PC-3 (cell line): ENCODE data around the gene ADAMTS15. TPM values are rescaled to one million over a fixed set of nuclear protein-coding genes. Genes with fewer than 3 reads are reported as not detected.

Source experiments
- ATAC-seq: fragments of 200-7000 bp; cut with Tn5 transposase; 2 replicates; pipeline ENCODE4 v1.9.1; 2020; ENCODE audit warnings: mild to moderate bottlenecking, moderate library complexity
- BruUV-seq: library from RNA; stranded (reverse); fragments of 400-500 nt; replicated peaks from 2 replicates; lab custom pipeline; 2021; lab: Mats Ljungman, UMichigan
- CTCF ChIA-PET: fragments of 300-600 bp; sonication (Branson Sonifier 250); formaldehyde crosslinking; loops from one replicate; lab custom pipeline; 2022; ENCODE audit warnings: antibody characterized with exemption; lab: Charles Lee
- POLR2A ChIA-PET: fragments of 300-600 bp; sonication (Branson Sonifier 250); formaldehyde crosslinking; loops from one replicate; lab custom pipeline; 2022; ENCODE audit warnings: antibody characterized with exemption; ENCODE audit not compliant: unreplicated experiment; lab: Charles Lee
- DNase-seq: peaks from one replicate; pipeline ENCODE4 v3.0.0-alpha.2; 2015
- H2AFZ ChIP-seq: fragments of 300-600 bp; sonication (generic); 2 replicates; pipeline ENCODE4 v1.6.0; 2016; ENCODE audit warnings: antibody characterized with exemption, low read length
- H3F3A ChIP-seq: fragments of 300-600 bp; sonication (generic); one replicate; pipeline ENCODE4 v1.6.0; 2017; ENCODE audit warnings: antibody characterized with exemption, low read length, control low read depth, mild to moderate bottlenecking; ENCODE audit not compliant: unreplicated experiment
- H3K27ac ChIP-seq: fragments of 300-600 bp; sonication (generic); 2 replicates; pipeline ENCODE4 v1.5.1; 2016; ENCODE audit warnings: mild to moderate bottlenecking, low read length
- H3K27me3 ChIP-seq: fragments of 300-600 bp; sonication (generic); 2 replicates; pipeline ENCODE4 v1.6.1; 2016; ENCODE audit warnings: low read length, mixed read lengths
- H3K36me3 ChIP-seq: fragments of 300-600 bp; sonication (generic); 2 replicates; pipeline ENCODE4 v1.6.1; 2016; ENCODE audit warnings: low read depth, mixed run types, low read length, mixed read lengths
- H3K4me1 ChIP-seq: fragments of 300-600 bp; sonication (generic); 2 replicates; pipeline ENCODE4 v1.5.1; 2016; ENCODE audit warnings: low read length; ENCODE audit not compliant: insufficient read depth
- H3K4me2 ChIP-seq: fragments of 300-600 bp; sonication (generic); 2 replicates; pipeline ENCODE4 v1.6.0; 2016; ENCODE audit warnings: low read length
- H3K4me3 ChIP-seq: fragments of 300-600 bp; sonication (generic); 2 replicates; pipeline ENCODE4 v1.5.1; 2016; ENCODE audit warnings: mild to moderate bottlenecking, low read length, mixed read lengths
- H3K79me2 ChIP-seq: fragments of 300-600 bp; sonication (generic); 2 replicates; pipeline ENCODE4 v1.6.1; 2017; ENCODE audit warnings: low read length, mixed read lengths
- H3K9ac ChIP-seq: fragments of 300-600 bp; sonication (generic); 2 replicates; pipeline ENCODE4 v1.6.0; 2016; ENCODE audit warnings: mild to moderate bottlenecking, low read length
- H3K9me2 ChIP-seq: fragments of 300-600 bp; sonication (generic); replicated peaks from 2 replicates; pipeline ENCODE4 v1.6.1; 2016; ENCODE audit warnings: mixed run types, low read length, mixed read lengths
- H3K9me3 ChIP-seq: fragments of 300-600 bp; sonication (generic); 2 replicates; pipeline ENCODE4 v1.6.1; 2016; ENCODE audit warnings: low read length, mixed read lengths
- H4K20me1 ChIP-seq: fragments of 300-600 bp; sonication (generic); 2 replicates; pipeline ENCODE4 v1.6.1; 2016; ENCODE audit warnings: low read length, mixed read lengths
- EZH2 ChIP-seq: fragments of 300-600 bp; sonication (generic); IDR thresholded peaks from one replicate; pipeline ENCODE4 v1.6.1; 2017; ENCODE audit warnings: antibody characterized with exemption, mild to moderate bottlenecking, low read length; ENCODE audit not compliant: unreplicated experiment
- EZH2phosphoT487 ChIP-seq: fragments of 300-600 bp; sonication (generic); IDR thresholded peaks from 2 replicates; pipeline ENCODE4 v1.6.1; 2018; ENCODE audit warnings: mild to moderate bottlenecking, antibody characterized with exemption, low read length, borderline replicate concordance
- intact Hi-C: fragments of 100-400 bp; cut with micrococcal nuclease; formaldehyde crosslinking; loops from 2 replicates; pipeline ENCODE4 v1.9.0; 2023
- total RNA-seq: library from RNA; depleted of rRNA; stranded (reverse); fragments of >200 nt; gene quantifications from 2 replicates; pipeline ENCODE4 v1.2.3, GENCODE V29; 2014
- TF ChIP-seq, protein P1 (sequence below): fragments of 300-600 bp; sonication (generic); conservative IDR thresholded peaks from 2 replicates; pipeline ENCODE4 v1.5.1; 2017; ENCODE audit warnings: antibody characterized with exemption, low read depth, mild to moderate bottlenecking, low read length

The ADAMTS15 gene
- total RNA-seq, 1 experiment from 2014 or later, result 16.8 TPM

DNA sequence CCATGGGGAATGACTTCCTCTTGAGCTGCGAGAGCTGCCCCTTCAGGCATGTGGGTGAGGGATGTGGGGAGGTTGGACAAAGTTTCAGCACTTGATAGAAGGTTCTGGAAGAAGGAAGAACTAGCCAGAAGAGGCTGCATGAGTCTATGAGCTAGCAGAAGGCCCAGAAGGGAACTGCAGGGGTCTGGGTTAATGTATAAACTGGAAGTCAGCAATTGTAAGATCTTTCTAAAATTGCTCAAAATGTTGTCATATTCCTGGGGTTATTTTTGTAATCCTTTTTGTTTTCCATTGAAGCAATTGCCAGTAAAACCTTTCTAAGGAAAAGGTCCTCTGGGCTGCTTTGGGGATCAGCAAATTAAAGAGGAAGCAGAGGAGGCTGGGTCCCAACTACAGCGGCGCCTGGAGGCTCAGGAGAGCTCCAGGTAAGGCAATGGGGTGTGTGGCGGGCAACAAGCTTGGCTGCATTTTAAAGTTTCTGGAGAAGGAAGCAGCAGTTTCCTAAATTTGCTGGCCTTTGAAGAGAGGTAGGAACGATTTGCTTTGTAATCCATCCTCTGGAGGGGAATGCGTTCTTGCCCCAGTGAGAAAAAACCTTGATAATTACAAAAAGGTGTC lies 29.2 kb downstream of the ADAMTS15 start:
- H3K4me3 ChIP-seq, result no peak overlapping the region
- no peaks in the 10 kb centered on the region for H3K27me3 ChIP-seq
- no peaks in the 10 kb centered on the region for H3K79me2 ChIP-seq
- H2AFZ ChIP-seq, result no peak overlapping the region
- H3K9me2 ChIP-seq, result no peaks in the 10 kb centered on the region
- TF ChIP-seq EZH2 (no peak), EZH2phosphoT487 (no peak)
- TF ChIP-seq, protein P1, sequence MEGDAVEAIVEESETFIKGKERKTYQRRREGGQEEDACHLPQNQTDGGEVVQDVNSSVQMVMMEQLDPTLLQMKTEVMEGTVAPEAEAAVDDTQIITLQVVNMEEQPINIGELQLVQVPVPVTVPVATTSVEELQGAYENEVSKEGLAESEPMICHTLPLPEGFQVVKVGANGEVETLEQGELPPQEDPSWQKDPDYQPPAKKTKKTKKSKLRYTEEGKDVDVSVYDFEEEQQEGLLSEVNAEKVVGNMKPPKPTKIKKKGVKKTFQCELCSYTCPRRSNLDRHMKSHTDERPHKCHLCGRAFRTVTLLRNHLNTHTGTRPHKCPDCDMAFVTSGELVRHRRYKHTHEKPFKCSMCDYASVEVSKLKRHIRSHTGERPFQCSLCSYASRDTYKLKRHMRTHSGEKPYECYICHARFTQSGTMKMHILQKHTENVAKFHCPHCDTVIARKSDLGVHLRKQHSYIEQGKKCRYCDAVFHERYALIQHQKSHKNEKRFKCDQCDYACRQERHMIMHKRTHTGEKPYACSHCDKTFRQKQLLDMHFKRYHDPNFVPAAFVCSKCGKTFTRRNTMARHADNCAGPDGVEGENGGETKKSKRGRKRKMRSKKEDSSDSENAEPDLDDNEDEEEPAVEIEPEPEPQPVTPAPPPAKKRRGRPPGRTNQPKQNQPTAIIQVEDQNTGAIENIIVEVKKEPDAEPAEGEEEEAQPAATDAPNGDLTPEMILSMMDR, result no peak
- ATAC-seq (peak; percentile 44; the same call in 1 of the 2 replicates), DNase-seq (no peak)
- peak overlapping the region; percentile 30 for H3K4me2 ChIP-seq
- peak overlapping the region; percentile 64 for H3K27ac ChIP-seq
- H4K20me1 ChIP-seq, result no peaks in the 10 kb centered on the region
- BruUV-seq, result no TSS peak
- H3K4me1 ChIP-seq, result peaks cover 18% of the 10 kb centered on the region
- intact Hi-C loops, result no loop called here
- H3F3A ChIP-seq, result no peaks in the 10 kb centered on the region
- ChIA-PET POLR2A (interaction anchor here (0.6 kb wide), 1 partner anchor 45 kb away, joined by 3 read pairs; no protein-coding TSS in a partner anchor), CTCF (no interaction called here)
- H3K9me3 ChIP-seq, result no peaks in the 10 kb centered on the region
- H3K36me3 ChIP-seq, result peaks cover 5% of the 10 kb centered on the region; the same call in 1 of the 2 replicates
- H3K9ac ChIP-seq, result peak overlapping the region; percentile 14

DNA sequence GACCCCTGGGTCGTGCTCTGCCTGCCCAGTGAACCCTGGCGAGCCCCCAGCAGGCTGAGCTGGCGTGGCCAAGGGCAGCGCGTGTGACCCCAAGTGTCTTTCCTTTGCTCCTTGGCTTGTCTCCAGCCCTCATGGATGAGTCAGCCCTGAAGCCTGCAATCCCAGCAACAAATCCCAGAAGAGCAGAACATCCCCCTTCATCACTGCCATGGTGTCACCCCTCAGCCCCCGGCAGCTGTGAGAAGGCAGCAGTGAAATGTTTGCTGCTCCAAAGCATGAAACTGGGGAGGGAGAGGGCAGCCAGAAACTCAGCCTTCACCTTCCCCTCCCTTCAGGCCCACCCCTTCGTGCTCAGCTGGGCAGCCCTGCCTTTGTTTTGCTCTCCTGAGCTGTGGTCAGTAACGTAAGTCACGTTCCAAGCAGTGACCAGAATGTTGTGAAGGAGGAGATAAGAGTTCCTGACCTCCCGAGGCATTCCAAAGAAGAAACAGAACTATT lies 29.8 kb downstream of the ADAMTS15 start:
- no peak for TF ChIP-seq EZH2phosphoT487
- TF ChIP-seq EZH2, result no peak
- TF ChIP-seq, protein P1, result no peak
- no peaks in the 10 kb centered on the region; the same call in 1 of the 2 replicates for H3K36me3 ChIP-seq
- peak; percentile 79 for DNase-seq
- H3K9me3 ChIP-seq, result no peaks in the 10 kb centered on the region
- peak; percentile 78 for ATAC-seq
- no peak overlapping the region for H3K4me3 ChIP-seq
- H3K79me2 ChIP-seq, result no peaks in the 10 kb centered on the region
- ChIA-PET CTCF (no interaction called here), POLR2A (no interaction called here)
- H3K4me2 ChIP-seq, result peak overlapping the region; percentile 30
- peak overlapping the region; percentile 44 for H3K9ac ChIP-seq
- BruUV-seq, result no TSS peak
- peaks cover 18% of the 10 kb centered on the region for H3K4me1 ChIP-seq
- no peaks in the 10 kb centered on the region for H3K27me3 ChIP-seq
- no peak overlapping the region for H2AFZ ChIP-seq
- intact Hi-C loops, result no loop called here
- no peaks in the 10 kb centered on the region for H3K9me2 ChIP-seq
- peak overlapping the region; percentile 64 for H3K27ac ChIP-seq
- no peaks in the 10 kb centered on the region for H4K20me1 ChIP-seq
- H3F3A ChIP-seq, result no peaks in the 10 kb centered on the region

DNA sequence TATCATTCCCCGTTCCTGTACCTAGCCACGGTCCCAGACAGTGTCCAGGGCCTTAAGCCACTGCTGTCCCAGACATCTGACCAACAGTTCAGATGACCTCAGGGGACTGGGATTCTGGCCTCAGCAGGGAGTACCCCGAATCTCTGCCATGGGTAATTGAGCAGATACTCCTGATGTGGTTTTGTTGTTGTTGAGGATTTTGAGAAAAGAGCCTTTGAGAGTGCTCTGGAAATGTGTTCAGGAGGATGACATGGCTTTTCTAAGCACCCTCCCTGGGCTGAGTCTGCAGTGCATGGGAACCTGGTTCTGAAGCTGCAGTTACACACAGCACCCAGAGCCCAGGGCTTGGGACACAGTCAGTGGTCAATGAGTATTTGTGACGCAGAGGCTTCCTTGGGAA lies 30.4 kb downstream of the ADAMTS15 start:
- H3K27ac ChIP-seq, result peak overlapping the region; percentile 64
- H3K4me2 ChIP-seq, result no peak overlapping the region
- H4K20me1 ChIP-seq, result no peaks in the 10 kb centered on the region
- H2AFZ ChIP-seq, result no peak overlapping the region
- ChIA-PET POLR2A (no interaction called here), CTCF (no interaction called here)
- no peaks in the 10 kb centered on the region for H3K79me2 ChIP-seq
- no TSS peak for BruUV-seq
- H3K9ac ChIP-seq, result peak overlapping the region; percentile 44
- H3K9me3 ChIP-seq, result no peaks in the 10 kb centered on the region
- no peak overlapping the region for H3K4me3 ChIP-seq
- TF ChIP-seq, protein P1, result no peak
- no peak for TF ChIP-seq EZH2phosphoT487
- TF ChIP-seq EZH2, result no peak
- intact Hi-C loops, result no loop called here
- peaks cover 18% of the 10 kb centered on the region for H3K4me1 ChIP-seq
- ATAC-seq (no peak), DNase-seq (no peak)
- H3F3A ChIP-seq, result no peaks in the 10 kb centered on the region
- no peaks in the 10 kb centered on the region for H3K27me3 ChIP-seq
- H3K9me2 ChIP-seq, result no peaks in the 10 kb centered on the region
- no peaks in the 10 kb centered on the region; the same call in 1 of the 2 replicates for H3K36me3 ChIP-seq
